Measurements from ENCODE around the gene SNORC.

DNA sequence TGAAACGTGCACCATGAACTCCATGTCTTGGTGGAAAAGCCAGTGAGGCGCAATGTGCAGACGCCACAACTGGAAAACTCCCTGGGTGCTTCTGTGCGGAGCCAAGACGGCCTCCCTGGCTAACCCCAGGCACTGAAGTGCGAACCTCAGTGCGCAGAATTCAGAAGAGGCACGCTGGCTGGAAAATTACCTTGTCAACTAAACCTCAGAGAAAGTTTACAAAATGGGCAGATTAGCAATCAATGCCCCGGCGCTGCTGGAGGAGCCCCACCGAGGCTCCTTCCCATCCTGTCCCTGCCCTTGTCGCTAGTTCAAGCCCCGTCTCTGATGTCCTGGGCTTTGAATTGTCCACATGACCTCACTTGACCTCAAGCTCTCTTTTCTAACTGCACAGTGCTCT lies 22.2 kb downstream of the SNORC start:
- TF ChIP-seq, protein P1, sequence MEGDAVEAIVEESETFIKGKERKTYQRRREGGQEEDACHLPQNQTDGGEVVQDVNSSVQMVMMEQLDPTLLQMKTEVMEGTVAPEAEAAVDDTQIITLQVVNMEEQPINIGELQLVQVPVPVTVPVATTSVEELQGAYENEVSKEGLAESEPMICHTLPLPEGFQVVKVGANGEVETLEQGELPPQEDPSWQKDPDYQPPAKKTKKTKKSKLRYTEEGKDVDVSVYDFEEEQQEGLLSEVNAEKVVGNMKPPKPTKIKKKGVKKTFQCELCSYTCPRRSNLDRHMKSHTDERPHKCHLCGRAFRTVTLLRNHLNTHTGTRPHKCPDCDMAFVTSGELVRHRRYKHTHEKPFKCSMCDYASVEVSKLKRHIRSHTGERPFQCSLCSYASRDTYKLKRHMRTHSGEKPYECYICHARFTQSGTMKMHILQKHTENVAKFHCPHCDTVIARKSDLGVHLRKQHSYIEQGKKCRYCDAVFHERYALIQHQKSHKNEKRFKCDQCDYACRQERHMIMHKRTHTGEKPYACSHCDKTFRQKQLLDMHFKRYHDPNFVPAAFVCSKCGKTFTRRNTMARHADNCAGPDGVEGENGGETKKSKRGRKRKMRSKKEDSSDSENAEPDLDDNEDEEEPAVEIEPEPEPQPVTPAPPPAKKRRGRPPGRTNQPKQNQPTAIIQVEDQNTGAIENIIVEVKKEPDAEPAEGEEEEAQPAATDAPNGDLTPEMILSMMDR (IDR thresholded peaks at IDR 0.05), result no peak
- TF ChIP-seq POLR2AphosphoS5 (IDR thresholded peaks at IDR 0.05), result no peak
